NCI-H524 (cell line): ENCODE measurements around the gene MPEG1.

ENCODE experiments used
- DNase-seq, 2 experiments: peaks; one replicate each; lab custom pipeline; 2025; lab: John Stamatoyannopoulos, UW

Gene MPEG1

GRCh38 chr11:59212744-59213631, at the start of gene MPEG1:
TSS of gene MPEG1 (minus strand) at chr11:59212927. CDS start at chr11:59212865, 62 bp downstream.
- DNase-seq: no peak

GRCh38 chr11:59262177-59262818, 49.6 kb upstream of the MPEG1 start:
- no peak for DNase-seq

GRCh38 chr11:59261150-59261549, 48.4 kb upstream of the MPEG1 start:
- no peak for DNase-seq

GRCh38 chr11:59259867-59260475, 47.2 kb upstream of the MPEG1 start:
- no peak for DNase-seq

GRCh38 chr11:59259047-59259446, 46.3 kb upstream of the MPEG1 start:
- no peak for DNase-seq

GRCh38 chr11:59255281-59255680, 42.6 kb upstream of the MPEG1 start:
- DNase-seq: no peak

GRCh38 chr11:59254286-59254685, 41.6 kb upstream of the MPEG1 start:
- DNase-seq: no peak

- no peak for DNase-seq
Measured at GRCh38 chr11:59253001-59253400, 40.3 kb upstream of the MPEG1 start.

- DNase-seq: no peak
Measured at GRCh38 chr11:59249535-59249934, 36.8 kb upstream of the MPEG1 start.

GRCh38 chr11:59247531-59248227, 35.0 kb upstream of the MPEG1 start:
- no peak for DNase-seq

- DNase-seq: no peak
Measured at GRCh38 chr11:59243633-59244032, 30.9 kb upstream of the MPEG1 start.

GRCh38 chr11:59240322-59240721, 27.6 kb upstream of the MPEG1 start:
- no peak for DNase-seq

GRCh38 chr11:59226396-59226795, 13.7 kb upstream of the MPEG1 start:
- DNase-seq: no peak

- DNase-seq: no peak
Measured at GRCh38 chr11:59225017-59225416, 12.3 kb upstream of the MPEG1 start.

GRCh38 chr11:59224351-59224928, 11.7 kb upstream of the MPEG1 start:
- no peak for DNase-seq

GRCh38 chr11:59223611-59224010, 10.9 kb upstream of the MPEG1 start:
- DNase-seq: no peak

GRCh38 chr11:59223177-59223576, 10.4 kb upstream of the MPEG1 start:
- DNase-seq: no peak

- DNase-seq: no peak
Measured at GRCh38 chr11:59222464-59223060, 9.8 kb upstream of the MPEG1 start.

GRCh38 chr11:59221441-59221840, 8.7 kb upstream of the MPEG1 start:
- no peak for DNase-seq

- no peak for DNase-seq
Measured at GRCh38 chr11:59219836-59220235, 7.1 kb upstream of the MPEG1 start.

- DNase-seq: no peak
Measured at GRCh38 chr11:59218893-59219292, 6.2 kb upstream of the MPEG1 start.

GRCh38 chr11:59218319-59218718, 5.6 kb upstream of the MPEG1 start:
- DNase-seq: no peak
